Stimulated activated CD4-positive, alpha-beta T cell treated with anti-CD3 and anti-CD28 coated beads, Interleukin-15, amount 100 ng/mL, for 1 hour (primary cell): ENCODE measurements around the gene CMAS.

Experiments
- DNase-seq, 2 donors: peaks; one replicate each; pipeline ENCODE4 v3.0.0-alpha.2; 2020; ENCODE audit warnings: low read depth in 1 of 2, low spot score in 1 of 2

CMAS gene

DNA sequence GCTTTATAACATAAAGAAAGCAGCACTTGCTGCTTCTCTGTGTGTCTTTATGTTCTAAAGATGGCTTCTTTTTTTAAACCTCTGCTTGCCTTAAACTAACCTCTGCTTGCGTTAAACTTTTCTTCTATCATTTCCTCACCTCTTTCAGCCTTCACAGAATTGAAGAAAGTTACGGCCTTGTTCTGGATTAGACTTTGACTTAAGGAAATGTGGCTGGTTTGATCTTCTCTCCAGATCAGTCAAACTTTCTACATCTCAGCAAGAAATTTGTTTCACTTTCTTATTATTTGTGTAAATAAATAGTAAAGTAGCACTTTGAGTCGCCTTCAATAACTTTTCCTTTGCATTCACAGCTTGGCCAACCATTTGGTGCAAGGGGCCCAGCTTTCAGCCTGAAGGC, 64.2 kb downstream of the CMAS start:
- DNase-seq = no peak
